ENCODE data around the gene TNNT1. TPM values are rescaled to one million over a fixed set of nuclear protein-coding genes. Genes with fewer than 3 reads are reported as not detected.

TNNT1 gene
- total RNA-seq, 1 experiment from 2014 or later, result 188 TPM

- no peaks in the 10 kb centered on the region for H4K20me1 ChIP-seq (ENCODE audit: insufficient read depth)
Measured at GRCh38 chr19:55088543-55089341, 60.3 kb downstream of the TNNT1 start.

More at GRCh38 chr19:55088543-55089341, 60.3 kb downstream of the TNNT1 start:
- no peak overlapping the region for H2AFZ ChIP-seq (ENCODE audit: low read depth, low read length, poor library complexity, severe bottlenecking)
- ChIA-PET POLR2A (interaction anchor here (1.2 kb wide), 1 partner anchor 29 kb away, joined by 3 read pairs; the partner anchor contains the start of gene PPP1R12C), RAD21 (ENCODE audit: low non-redundant PET in 1 of 2, low total read pairs in 2 of 2, uncharacterized antibody in 2 of 2, unreplicated experiment in 2 of 2) (no interaction called here), CTCF (interaction anchor here (0.6 to 2.1 kb wide), 10 partner anchors 9 to 544 kb away, joined by 3 to 14 read pairs (median 4); partner anchors contain the start of gene SHISA7)
- H3K9ac ChIP-seq (ENCODE audit: low read length), result no peak overlapping the region
- H3K79me2 ChIP-seq (ENCODE audit: insufficient read depth, low read length), result no peaks in the 10 kb centered on the region
- no peak for TF ChIP-seq POLR2AphosphoS5 (IDR thresholded peaks at IDR 0.05; ENCODE audit: low read depth, low read length)
- TF ChIP-seq RAD21 (IDR thresholded peaks at IDR 0.05; ENCODE audit: low read depth), result no peak
- TF ChIP-seq CTCF (IDR thresholded peaks at IDR 0.05 in 2 of 3, conservative IDR thresholded peaks at IDR 0.05 in 1 of 3; ENCODE audit: borderline replicate concordance in 1 of 3, insufficient read depth in 1 of 3, low read depth in 2 of 3, low read length in 2 of 3), result peak in 2 of 3 experiments; percentile 54 to 70; a peak in 4 of 6 replicates
- TF ChIP-seq ATF3 (IDR thresholded peaks at IDR 0.05), result no peak
- no peak for TF ChIP-seq REST (IDR thresholded peaks at IDR 0.05; ENCODE audit: low read depth)
- peak overlapping the region; percentile 28; the same call in 1 of the 2 replicates for H3K27ac ChIP-seq (ENCODE audit: low read depth, low read length)
- DNase-seq (ENCODE audit: low read depth, low spot score) (no peak), ATAC-seq (peak; percentile 74)
- H3K27me3 ChIP-seq (ENCODE audit: insufficient read depth, low read length), result no peaks in the 10 kb centered on the region
- no TSS peak for BruUV-seq (replicated peaks)
- H3K4me1 ChIP-seq (ENCODE audit: control insufficient read depth in 1 of 2, insufficient read depth in 2 of 2, low read length in 2 of 2), result peaks cover 0 to 3% of the 10 kb centered on the region in 2 experiments; a peak in 1 of 4 replicates
- no peaks in the 10 kb centered on the region for H3K9me3 ChIP-seq (ENCODE audit: control insufficient read depth in 1 of 2, insufficient read depth in 1 of 2, low read depth in 1 of 2, low read length in 2 of 2)
- peaks cover 0 to 11% of the 10 kb centered on the region in 2 experiments; a peak in 2 of 4 replicates for H3K36me3 ChIP-seq (ENCODE audit: control insufficient read depth in 1 of 2, insufficient read depth in 2 of 2, low read length in 2 of 2)
- no peak overlapping the region for H3K4me3 ChIP-seq (replicated peaks in 1 of 2; ENCODE audit: low read depth in 1 of 2, low read length in 2 of 2)
- no peaks in the 10 kb centered on the region for H3K9me2 ChIP-seq (ENCODE audit: insufficient read depth)
- intact Hi-C loops (cut with micrococcal nuclease), result loop anchor here (1.0 kb wide), 1 partner anchor 330 kb away; no protein-coding TSS in a partner anchor
- H3K4me2 ChIP-seq (ENCODE audit: low read length), result no peak overlapping the region
